ENCODE data around the gene NOL6.

NOL6 gene

DNA sequence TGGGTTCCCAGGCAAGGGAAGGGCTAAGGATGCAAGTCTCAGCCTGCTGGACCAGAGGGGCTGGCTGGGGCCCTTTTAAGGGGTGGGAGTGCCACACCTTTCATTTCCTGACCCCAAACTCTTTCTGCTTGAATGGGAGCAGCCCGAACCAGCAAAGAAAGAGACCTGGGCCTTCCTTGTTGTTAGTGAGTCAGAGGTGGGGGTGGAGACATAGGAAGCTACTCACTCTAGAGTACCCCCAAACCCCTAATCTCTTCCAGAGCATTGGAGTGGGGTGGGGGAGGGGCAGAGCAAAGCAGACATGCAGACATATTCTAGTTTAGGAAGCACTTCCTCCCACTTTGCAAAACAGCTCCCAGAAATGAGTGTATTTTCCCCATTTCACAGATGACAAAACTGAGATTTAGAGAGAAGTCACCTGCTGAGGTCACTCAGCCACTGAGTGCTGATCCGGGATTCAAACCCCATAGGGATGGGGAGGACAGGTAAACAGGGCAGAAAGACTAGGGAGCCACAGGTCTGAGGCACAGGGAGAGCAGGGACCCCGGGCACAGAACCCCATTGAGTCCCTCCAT lies 20.4 kb downstream of the NOL6 start:
- no peak for DNase-seq (ENCODE audit: low read depth in 4 of 4, low spot score in 1 of 4)

DNA sequence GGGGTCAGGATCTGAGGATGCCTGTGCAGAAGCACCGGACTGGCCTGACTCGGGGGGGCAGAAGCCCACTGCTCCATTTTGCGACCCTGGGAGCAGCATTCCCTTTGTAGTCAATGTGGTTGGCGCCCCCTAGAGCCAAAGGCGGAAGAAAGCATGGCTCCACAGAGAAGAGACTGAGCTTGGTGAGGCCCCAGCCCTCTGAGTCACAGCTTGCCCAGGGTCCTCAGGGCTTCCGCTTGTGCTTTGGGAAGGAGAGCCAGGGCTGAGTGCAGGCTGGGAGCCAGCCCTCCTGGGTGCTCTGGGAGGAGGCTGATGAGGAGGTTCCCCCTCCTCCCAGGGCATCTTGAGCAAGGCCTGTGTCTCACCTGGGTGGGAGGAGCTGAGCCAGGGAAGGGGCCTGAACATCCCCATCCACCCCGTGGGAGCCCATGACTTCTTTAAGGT lies 20.9 kb downstream of the NOL6 start:
- DNase-seq (ENCODE audit: low read depth in 4 of 4, low spot score in 1 of 4): peak in 3 of 4 experiments; percentile 26 to 31 (median 27)

- DNase-seq (ENCODE audit: low read depth in 4 of 4, low spot score in 1 of 4): no peak
Observed at GRCh38 chr9:33450621-33451146, 23.0 kb downstream of the NOL6 start.

DNA sequence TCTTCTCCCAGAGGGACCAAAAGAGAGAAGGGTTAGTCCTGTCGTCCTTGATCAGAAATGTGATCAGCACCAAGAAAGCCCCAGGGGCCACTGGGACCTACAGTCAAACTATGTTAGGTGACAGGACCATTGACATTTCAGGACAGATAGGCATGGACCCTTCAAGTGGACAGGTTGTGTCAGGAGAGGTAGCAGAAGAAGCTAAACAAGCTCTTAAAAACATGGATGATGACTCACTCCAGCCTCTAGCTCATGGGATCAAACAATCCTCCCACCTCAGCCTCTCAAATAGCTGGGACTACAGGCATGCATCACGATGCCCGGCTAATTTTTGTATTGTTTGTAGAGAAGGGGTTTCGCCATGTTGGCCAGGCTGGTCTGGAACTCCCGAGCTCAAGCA lies 24.0 kb downstream of the NOL6 start:
- no peak for DNase-seq (ENCODE audit: low read depth in 4 of 4, low spot score in 1 of 4)

GRCh38 chr9:33447799-33448553 lies 25.7 kb downstream of the NOL6 start:
- DNase-seq (ENCODE audit: low read depth in 4 of 4, low spot score in 1 of 4): no peak

DNA sequence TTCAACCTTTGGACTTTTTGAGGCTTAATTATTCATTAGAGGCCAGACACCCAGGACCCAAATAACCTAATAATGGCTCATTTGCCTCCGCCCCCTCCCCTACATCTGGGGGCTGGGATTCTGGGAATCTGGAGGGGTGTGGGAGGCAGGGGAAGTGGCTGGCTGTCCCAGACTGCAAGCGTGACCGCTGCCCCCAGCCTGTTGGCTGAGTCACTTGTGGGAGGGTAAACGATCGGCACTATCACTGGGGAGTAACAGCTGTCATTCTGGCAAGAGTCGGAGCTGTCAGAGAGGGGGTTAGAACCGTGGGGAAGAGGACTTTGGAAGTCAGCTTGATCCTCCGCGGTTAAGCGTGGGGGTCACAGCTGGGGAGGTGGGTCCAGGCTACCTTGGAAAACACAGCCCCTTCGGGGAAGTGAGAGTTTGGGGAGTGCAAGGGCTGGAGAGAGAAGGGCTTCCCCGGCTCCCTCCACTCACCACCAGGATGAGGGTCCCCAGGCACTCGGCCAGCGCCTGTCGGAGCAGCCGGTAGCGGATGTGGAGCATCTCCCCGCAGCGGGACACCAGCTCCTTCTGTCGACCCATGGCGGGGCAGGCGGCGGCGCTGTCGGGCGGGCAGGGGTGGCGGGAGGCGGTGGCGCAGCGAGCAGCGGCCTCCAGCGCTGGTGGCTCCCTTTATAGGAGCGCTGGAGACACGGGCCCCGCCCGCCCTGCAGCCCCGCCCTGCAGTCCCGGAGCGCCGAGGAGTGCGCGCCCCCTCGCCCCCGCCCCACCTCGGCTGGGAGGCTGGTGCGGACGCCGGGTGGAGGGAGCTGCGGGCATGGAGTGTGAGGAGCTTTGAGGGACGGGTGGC lies 26.6 kb downstream of the NOL6 start, which contains the start of gene AQP3:
TSS of gene AQP3 (minus strand) at position 648 of the 853 bp plus-strand sequence. CDS start at position 585, 63 bp downstream.
- peak in 3 of 4 experiments; percentile 30 to 42 (median 38) for DNase-seq (ENCODE audit: low read depth in 4 of 4, low spot score in 1 of 4)

DNA sequence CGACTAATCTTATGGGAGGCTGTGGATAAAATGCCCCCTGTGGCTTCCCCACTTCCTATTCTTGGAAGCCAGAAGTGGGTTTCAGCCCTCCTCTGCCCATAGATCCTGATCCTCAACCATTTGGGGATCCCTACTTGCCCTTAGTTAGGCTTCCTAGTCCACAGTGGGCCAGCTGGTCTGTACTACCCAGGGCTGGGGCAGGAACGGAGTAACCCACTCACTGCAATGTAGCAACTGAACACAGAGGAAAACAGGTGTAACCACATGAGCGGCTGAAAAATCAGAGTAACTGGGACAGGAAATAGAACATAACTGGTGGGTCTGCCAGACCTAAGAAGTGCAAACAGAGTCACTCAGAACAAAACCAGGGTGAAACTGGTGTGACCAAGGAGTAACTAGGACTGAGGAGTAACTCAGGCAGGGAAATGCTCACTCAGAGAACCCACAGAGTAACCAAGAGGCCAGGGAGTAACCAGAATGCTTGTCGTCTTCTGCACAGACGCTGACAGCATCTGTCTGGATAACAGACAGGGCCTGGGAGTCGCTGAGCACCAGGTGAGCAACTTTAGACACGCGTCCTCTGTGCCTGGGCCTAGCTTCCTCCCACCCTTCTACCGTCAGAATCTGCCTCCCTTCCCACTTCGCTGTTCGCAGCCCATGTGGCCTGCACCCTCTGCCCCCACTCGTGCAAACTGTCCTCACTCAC lies 27.3 kb downstream of the NOL6 start:
- peak in 2 of 4 experiments; percentile 15 to 25 for DNase-seq (ENCODE audit: low read depth in 4 of 4, low spot score in 1 of 4)

GRCh38 chr9:33445389-33446239 lies 28.1 kb downstream of the NOL6 start:
- no peak for DNase-seq (ENCODE audit: low read depth in 4 of 4, low spot score in 1 of 4)

DNA sequence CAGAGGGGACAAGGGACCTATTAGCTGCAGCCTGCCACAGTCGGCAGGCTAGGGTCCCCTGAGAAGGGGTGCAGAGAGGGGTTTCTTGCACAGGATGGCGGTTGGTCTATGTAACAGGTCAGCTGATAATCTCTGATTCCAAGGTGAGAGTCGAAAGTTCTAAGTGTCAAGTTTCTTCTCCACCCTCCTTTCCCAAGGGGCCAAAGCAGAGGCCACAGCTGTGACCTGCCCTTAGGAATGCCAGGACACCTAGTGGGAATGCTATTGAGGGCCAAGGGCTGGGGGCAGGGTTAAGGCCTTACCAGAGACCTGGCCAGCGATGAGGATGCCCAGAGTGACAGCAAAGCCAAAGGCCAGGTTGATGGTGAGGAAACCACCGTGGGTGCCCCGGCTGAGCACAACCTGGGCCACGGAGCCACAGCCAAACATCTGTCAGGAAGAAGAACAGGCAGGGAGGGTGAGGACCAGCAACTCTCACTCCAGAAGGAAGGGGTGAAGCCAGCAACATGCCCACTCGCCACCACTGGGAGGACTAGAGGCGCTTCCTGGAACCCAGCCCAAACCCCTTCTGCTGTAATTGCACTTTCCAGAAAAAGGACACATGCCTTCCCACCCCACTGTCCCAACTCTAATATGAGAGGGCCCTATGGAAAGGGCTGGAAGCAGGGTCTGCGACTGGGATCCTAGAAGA lies 30.1 kb downstream of the NOL6 start:
- no peak for DNase-seq (ENCODE audit: low read depth in 4 of 4, low spot score in 1 of 4)

- no peak for DNase-seq (ENCODE audit: low read depth in 4 of 4, low spot score in 1 of 4)
Observed at GRCh38 chr9:33443047-33443446, 30.7 kb downstream of the NOL6 start.

DNA sequence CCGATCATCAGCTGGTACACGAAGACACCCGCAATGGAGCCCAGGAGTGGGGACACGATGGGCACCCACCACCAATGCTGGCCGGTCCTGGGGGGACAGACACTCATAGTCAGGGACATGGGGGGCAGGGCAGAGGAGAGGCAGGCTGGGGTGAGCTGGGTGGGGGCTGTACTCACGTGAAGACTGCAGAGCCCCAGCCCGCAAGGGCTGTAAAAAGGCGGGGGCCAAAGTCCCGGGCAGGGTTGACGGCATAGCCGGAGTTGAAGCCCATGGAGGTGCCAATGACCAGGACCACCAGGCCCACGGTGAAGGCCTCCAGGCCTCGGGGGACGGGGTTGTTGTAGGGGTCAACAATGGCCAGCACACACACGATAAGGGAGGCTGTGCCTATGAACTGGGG lies 31.6 kb downstream of the NOL6 start:
- DNase-seq (ENCODE audit: low read depth in 4 of 4, low spot score in 1 of 4): no peak

DNA sequence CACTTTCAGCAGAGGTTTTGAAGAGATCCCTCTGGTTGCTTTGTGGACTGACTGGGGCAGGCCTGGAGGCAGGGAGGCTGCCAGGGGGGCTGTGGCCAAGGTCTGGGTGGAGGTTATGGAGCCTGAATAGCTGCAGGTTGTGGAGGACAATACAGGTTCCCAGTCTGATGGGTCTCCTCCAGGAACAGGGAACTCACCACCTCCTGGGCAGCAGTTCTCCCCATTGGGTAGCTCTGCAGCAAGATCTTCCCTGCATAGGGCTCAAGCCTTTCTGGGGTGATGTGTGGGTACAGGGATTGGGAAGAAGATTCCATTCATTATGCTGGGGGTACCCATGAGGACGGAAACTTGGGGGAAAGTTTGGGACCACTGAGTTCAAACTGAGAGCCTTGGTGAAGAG lies 33.1 kb downstream of the NOL6 start:
- no peak for DNase-seq (ENCODE audit: low read depth in 4 of 4, low spot score in 1 of 4)

- DNase-seq (ENCODE audit: low read depth in 4 of 4, low spot score in 1 of 4): no peak
Observed at GRCh38 chr9:33440204-33440603, 33.5 kb downstream of the NOL6 start.

GRCh38 chr9:33439731-33440130 lies 34.0 kb downstream of the NOL6 start:
- DNase-seq (ENCODE audit: low read depth in 4 of 4, low spot score in 1 of 4): no peak

DNA sequence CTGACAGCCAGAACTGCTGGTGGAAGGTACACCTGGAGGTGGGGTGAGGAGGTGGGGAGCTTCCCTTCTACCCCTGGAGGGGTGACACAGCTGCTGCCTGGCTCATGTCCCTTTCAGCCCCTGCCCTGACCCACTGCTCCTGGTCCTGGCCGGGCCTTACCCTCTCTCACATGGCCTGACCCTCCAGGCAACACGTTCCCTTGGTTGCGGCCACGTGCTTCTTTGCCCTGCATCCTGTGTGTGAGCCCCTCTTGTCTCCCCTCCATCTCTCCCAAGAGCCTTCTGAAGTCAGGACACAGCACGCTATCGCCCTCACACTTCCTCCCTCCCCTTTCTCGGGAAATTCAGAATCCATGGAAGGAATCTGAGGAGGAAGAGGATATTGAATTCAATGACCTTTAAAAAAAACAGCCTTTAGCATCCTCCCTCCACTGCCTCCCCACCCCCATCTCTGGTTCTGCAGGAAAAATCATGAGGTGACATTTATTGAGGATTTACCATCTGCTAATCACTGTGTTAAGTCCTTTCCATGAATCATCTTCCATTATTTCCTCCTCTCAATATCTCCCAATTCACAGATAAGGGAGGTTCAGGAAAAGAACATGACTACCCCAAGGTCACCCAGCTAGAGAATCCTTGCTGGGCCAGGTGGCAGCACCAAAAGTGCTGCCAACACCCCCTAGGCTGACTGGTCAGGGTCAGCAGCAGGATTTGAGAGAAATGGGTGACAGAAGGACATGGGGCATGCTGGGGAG lies 34.6 kb downstream of the NOL6 start:
- no peak for DNase-seq (ENCODE audit: low read depth in 4 of 4, low spot score in 1 of 4)

DNA sequence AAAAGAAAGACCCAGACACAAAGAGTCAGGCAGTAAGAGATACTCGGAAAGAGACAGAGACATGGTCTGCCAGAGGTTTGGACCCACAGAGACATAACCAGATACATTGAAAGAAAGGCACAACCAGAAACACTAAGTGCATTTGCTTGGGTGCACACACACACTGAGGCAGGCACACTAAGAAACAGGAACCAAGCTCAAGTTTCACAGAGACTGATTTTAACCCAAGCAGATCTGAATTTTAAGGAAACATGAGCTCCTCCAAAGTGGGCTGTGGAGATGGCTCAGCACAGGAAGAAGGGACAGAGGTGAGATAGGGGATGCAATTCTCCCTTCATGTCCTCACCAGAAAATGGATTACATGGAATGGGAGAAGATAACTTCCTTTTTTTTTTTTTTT lies 35.8 kb downstream of the NOL6 start:
- no peak for DNase-seq (ENCODE audit: low read depth in 4 of 4, low spot score in 1 of 4)

GRCh38 chr9:33437205-33437604 lies 36.5 kb downstream of the NOL6 start:
- DNase-seq (ENCODE audit: low read depth in 4 of 4, low spot score in 1 of 4): no peak

GRCh38 chr9:33436445-33436844 lies 37.3 kb downstream of the NOL6 start:
- no peak for DNase-seq (ENCODE audit: low read depth in 4 of 4, low spot score in 1 of 4)

GRCh38 chr9:33435821-33436277 lies 37.9 kb downstream of the NOL6 start:
- DNase-seq (ENCODE audit: low read depth in 4 of 4, low spot score in 1 of 4): no peak

Data from stimulated activated CD4-positive, alpha-beta T cell treated with anti-CD3 and anti-CD28 coated beads, Interleukin-1b, Interleukin-23, amount 100 ng/mL, for 24 hours (primary cell).